GM18867 (cell line): Measurements from ENCODE around the gene ZNF579.
"Not testable (repeated sequence)": the region's sequence is repeated elsewhere in the genome, so short reads cannot be mapped to it uniquely, and the experiment has no call there.

Source experiments
- ATAC-seq: cut with Tn5 transposase; IDR thresholded peaks from one replicate; pipeline ENCODE4 v1.9.1; 2021; ENCODE audit warnings: mild to moderate bottlenecking, moderate library complexity; ENCODE audit not compliant: unreplicated experiment

ZNF579 gene

GRCh38 chr19:55596304-55596703, 15.7 kb upstream of the ZNF579 start:
- no peak for ATAC-seq

DNA sequence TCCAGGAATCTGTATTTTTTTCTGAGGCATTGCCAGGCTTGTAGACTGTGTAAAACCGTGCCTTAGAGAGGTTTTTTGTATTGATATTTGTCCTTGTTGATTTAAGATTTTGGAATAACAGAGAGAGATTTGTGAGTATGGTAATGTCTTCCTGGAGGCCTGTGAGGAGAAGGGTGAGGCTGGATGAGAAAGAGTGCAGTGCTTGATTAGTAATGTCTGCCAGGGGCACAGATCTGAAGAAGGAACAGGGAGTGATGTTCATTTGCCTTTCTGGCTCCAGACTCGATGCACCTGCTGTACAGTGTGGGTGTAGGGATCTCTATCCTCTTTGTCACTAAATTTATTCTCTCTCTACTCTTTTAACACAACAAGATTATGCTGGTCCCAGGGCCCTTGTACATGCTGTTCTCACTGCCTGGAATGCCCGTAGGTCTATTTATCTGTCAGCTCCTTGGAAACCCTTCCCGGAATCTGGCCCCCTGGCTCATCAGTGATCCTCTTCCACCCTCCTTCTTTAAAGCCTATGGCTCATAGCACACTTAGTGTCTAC, 14.4 kb upstream of the ZNF579 start:
- no peak for ATAC-seq

GRCh38 chr19:55593096-55593772, 12.6 kb upstream of the ZNF579 start:
- no peak for ATAC-seq

DNA sequence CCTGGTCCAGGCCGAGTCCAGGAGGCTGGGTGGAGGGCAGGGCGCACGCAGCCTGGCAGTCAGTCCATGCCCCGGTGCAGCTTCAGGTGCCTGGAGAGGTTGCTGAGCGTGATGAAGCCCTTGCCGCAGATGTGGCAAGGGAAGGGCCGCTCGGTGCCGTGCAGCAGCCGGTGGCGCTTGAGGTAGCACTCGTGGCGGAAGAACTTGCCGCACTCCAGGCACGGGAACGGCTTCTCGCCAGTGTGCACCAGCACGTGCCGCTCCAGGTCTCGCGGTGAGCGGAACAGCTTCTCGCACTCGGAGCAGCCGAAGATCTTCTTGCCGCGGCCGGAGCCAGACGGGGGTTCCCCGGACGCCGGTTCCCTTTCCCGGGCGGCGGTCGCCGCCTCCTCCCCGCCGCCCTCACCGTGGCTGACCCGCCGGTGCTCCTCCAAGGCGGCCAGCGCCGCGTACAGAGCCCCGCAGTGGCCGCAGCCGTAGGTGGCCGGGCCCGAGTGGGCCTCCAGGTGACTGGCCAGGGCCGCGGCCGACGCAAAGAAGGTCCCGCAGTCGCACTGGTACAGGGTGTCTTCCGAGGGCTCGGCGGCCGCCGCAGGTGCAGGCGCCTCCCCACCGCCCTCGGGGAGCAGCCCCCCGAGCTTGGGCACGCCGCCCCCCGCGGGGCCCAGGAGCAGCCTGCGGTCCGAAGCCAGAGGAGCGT, 11.9 kb upstream of the ZNF579 start:
- no peak for ATAC-seq

- no peak for ATAC-seq
Measured at GRCh38 chr19:55591555-55591954, 10.9 kb upstream of the ZNF579 start.

- ATAC-seq = no peak
Measured at GRCh38 chr19:55590617-55591016, 10.0 kb upstream of the ZNF579 start.

GRCh38 chr19:55590109-55590508, 9.5 kb upstream of the ZNF579 start:
- ATAC-seq = no peak

GRCh38 chr19:55588738-55589137, 8.1 kb upstream of the ZNF579 start:
- ATAC-seq = no peak

GRCh38 chr19:55586976-55587668, 6.5 kb upstream of the ZNF579 start:
- ATAC-seq = peak; percentile 82

DNA sequence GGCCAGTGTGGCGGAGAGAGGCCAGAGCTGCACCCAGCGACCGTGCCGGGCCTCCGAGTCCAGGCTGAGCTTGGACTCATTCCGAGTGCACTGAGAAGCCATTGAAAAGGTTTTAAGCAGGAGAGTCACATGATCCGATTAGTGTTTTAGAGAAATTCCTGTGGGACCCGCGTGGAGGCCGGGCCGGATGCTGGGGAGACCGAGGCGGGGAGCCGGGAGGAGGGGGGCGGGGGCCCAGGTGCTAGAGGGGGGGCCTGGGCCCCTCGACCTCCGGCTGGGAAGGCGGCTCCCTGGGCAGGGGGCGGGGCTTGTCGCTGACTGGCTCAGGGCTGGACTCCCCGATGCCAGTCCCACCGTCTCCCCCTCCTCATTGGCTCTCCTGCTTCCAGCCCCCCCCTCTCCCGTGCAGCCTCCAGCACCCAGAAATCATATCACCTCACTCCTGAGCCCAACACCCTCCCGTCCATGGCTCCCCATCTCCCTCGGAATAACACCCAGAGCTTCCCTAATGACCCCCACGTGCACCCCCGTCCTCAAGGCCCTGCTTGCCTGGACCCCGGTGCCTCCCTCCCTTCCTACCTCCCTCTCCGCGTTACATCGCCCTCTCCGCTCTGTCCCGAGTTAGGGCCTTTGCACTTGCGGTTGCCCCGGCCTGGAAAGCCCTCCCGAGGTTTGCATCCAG, 5.2 kb upstream of the ZNF579 start:
- no peak for ATAC-seq

GRCh38 chr19:55584871-55585270, 4.2 kb upstream of the ZNF579 start:
- ATAC-seq = no peak

- not testable (repeated sequence) for ATAC-seq
Measured at GRCh38 chr19:55583897-55584296, 3.2 kb upstream of the ZNF579 start.

DNA sequence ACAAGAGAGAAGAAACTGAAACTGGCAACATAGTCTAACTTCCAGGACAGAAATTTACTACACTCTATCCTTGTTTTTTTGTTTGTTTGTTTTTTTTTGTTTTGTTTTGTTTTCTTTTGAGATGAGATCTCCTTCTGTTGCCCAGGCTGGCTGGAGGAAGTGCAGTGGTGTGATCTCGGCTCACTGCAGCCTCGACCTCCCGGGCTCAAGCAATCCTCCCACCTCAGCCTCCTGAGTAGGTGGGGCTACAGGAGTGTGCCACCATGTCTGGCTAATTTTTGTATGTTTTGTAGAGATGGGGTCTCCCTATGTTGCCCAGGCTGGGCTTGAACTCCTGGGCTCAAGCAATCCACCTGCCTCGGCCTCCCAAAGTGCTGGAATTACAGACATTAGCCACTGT, 1.6 kb upstream of the ZNF579 start:
- ATAC-seq = not testable (repeated sequence)

DNA sequence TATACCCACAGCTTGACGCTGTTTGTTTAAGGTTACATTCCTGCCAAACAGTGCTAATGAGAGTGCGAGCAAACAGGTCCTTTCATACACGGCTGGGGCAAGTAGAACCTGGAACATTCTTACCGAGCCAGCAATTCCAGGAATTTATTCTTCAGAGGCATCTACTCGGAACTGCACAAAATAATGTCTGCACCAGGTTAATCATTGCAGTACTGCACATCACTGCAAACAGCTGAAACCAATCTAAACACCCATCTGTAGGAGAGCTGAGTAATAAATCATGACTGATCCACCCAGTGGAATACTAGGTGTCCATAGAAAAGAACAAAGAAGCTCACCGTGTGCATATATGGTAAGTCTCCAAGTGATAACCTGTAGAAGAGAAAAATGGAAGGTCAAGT, 1.2 kb upstream of the ZNF579 start:
- ATAC-seq = no peak

DNA sequence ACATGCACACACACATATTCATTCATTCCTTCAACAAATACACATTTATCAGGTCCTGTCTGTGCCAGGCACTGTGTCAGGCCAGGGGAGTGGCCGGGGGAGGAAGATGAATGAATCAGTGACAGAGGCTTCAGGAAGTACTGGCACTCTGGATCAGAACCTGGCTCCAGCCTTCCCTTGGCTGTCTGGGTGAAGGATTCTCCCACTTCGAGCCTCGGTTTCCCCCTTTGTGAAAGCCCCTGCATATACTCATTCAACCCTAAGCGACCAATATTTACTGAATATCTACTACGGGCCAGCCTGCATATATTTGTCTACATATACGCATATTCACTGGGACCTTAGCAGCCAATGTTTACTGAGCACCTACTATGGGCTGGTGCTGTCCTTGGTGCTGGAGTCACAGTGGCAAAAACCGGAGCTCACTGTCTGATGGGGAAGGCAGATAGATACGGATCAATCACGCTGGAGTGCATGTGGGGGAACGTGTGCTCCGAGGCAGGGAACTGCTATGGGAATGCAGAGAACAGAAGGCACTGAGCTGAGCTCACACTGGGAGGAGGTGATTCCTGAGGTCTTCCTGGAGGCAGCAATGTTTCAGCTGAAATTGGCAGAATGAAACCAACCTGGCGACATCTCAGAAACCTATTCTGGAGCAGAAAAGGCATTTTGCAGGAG, 636 bp upstream of the ZNF579 start:
- ATAC-seq = no peak

- no peak for ATAC-seq
Measured at GRCh38 chr19:55579766-55580621, 654 bp downstream of the ZNF579 start.

GRCh38 chr19:55578761-55579747, 1.6 kb downstream of the ZNF579 start:
- ATAC-seq = no peak

GRCh38 chr19:55578031-55578760, 2.5 kb downstream of the ZNF579 start:
- ATAC-seq = no peak
